Lung (tissue), 12 donors: Measurements from ENCODE around the gene SLIT1. TPM values are rescaled to one million over a fixed set of nuclear protein-coding genes. Genes with fewer than 3 reads are reported as not detected.

Source experiments
- ATAC-seq: fragments of 200-7000 bp; cut with Tn5 transposase; one replicate; pipeline ENCODE4 v1.9.1; 2020; ENCODE audit warnings: moderate number of reproducible peaks; ENCODE audit not compliant: insufficient read depth, low FRiP score
- DNase-seq, 3 donors: peaks; one replicate each; pipeline ENCODE4 v3.0.0-alpha.2; 2013 to 2017
- H3K27ac ChIP-seq, 2 donors: one replicate each; pipeline ENCODE4 v1.5.1; 2013; ENCODE audit warnings: mild to moderate bottlenecking in 2 of 2, moderate library complexity in 2 of 2, control low read depth in 1 of 2, inconsistent platforms in 1 of 2, low read depth in 1 of 2, low read length in 1 of 2
- H3K27me3 ChIP-seq, 3 donors: one replicate each; pipeline ENCODE4 v1.5.1; 2013; ENCODE audit warnings: low read length in 2 of 3; ENCODE audit not compliant: control insufficient read depth in 3 of 3, insufficient read depth in 3 of 3
- H3K36me3 ChIP-seq, 4 donors: one replicate each; pipeline ENCODE4 v1.5.1; 2013; ENCODE audit warnings: low read length in 4 of 4, mild to moderate bottlenecking in 1 of 4, moderate library complexity in 1 of 4; ENCODE audit not compliant: control insufficient read depth in 4 of 4, insufficient read depth in 4 of 4
- H3K4me1 ChIP-seq, 5 donors: one replicate each; pipeline ENCODE4 v1.5.1; 2013; ENCODE audit warnings: low read length in 5 of 5, mild to moderate bottlenecking in 2 of 5, moderate library complexity in 1 of 5; ENCODE audit not compliant: control insufficient read depth in 5 of 5, insufficient read depth in 5 of 5
- H3K4me3 ChIP-seq: one replicate; pipeline ENCODE4 v1.5.1; 2013; ENCODE audit warnings: mild to moderate bottlenecking, control low read depth, moderate library complexity
- H3K9ac ChIP-seq, 2 donors: one replicate each; pipeline ENCODE4 v1.5.1; 2013; ENCODE audit warnings: low read length in 2 of 2, control low read depth in 1 of 2; ENCODE audit not compliant: insufficient read depth in 1 of 2
- H3K9me3 ChIP-seq, 4 donors: one replicate each; pipeline ENCODE4 v1.5.1; 2013; ENCODE audit warnings: low read length in 3 of 4, mild to moderate bottlenecking in 1 of 4, moderate library complexity in 1 of 4; ENCODE audit not compliant: control insufficient read depth in 4 of 4, insufficient read depth in 3 of 4
- CTCF ChIP-seq: IDR thresholded peaks from 2 replicates; pipeline ENCODE4 v1.5.1; 2012; ENCODE audit warnings: mild to moderate bottlenecking; ENCODE audit errors: control extremely low read depth, extremely low read depth
- WGBS, 2 donors: extraction: QIAGEN DNeasy Blood & Tissue Kit; methylation state at CpG; one replicate each; pipeline ENCODE4 v1.1.7; 2013; 5-methylcytosine and 5-hydroxymethylcytosine counted together
- polyA plus RNA-seq, 2 donors: library from polyadenylated mRNA; stranded (reverse); fragments of 200-250 nt; gene quantifications; one replicate each; pipeline ENCODE4 v1.2.1, GENCODE V29; 2013
- total RNA-seq, 2 donors: library from RNA; depleted of rRNA in 1 of 2; stranded (reverse); fragments of >200 nt in 1 of 2; gene quantifications; one replicate each; pipeline ENCODE4 v1.2.1, GENCODE V29; 2014 to 2021
- donor health status: control.
- donor health status: control.
- donor health status: Bipolar disorder and iron deficiency.
- donor health status: healthy.
- donor health status: DM: yes; HTN: yes; CAD: no.

SLIT1 gene
- total and polyA plus RNA-seq, 4 donors, result 0.39 to 5.6 (median 0.57) TPM

GRCh38 chr10:97038688-97039087, 147.1 kb downstream of the SLIT1 start:
- Histone ChIP-seq H3K27me3 (no peaks in the 10 kb centered on the region), H3K9me3 (no peaks in the 10 kb centered on the region), H3K9ac (no peak overlapping the region), H3K4me1 (peaks cover 0 to 7% (median 5%) of the 10 kb centered on the region in 5 donors), H3K27ac (no peak overlapping the region), H3K36me3 (no peaks in the 10 kb centered on the region), H3K4me3 (no peak overlapping the region)
- no peak for DNase-seq
- 94 to 95% methylated on average over 7 of the region's 7 CpGs for WGBS, 2 donors
- TF ChIP-seq CTCF, result no peak
- no peak for ATAC-seq

GRCh38 chr10:97037365-97038361, 148.1 kb downstream of the SLIT1 start:
- H3K9ac ChIP-seq, result no peak overlapping the region
- H3K36me3 ChIP-seq, result no peaks in the 10 kb centered on the region
- H3K4me1 ChIP-seq, result peaks cover 0 to 7% (median 5%) of the 10 kb centered on the region in 5 donors
- H3K4me3 ChIP-seq, result no peak overlapping the region
- 14 to 22% methylated on average over 30 of the region's 30 CpGs for WGBS, 2 donors
- ATAC-seq (peak; percentile 87), DNase-seq (peak; percentile 86 to 89 (median 89))
- no peaks in the 10 kb centered on the region for H3K9me3 ChIP-seq
- H3K27ac ChIP-seq, result no peak overlapping the region
- peak; percentile 83 for TF ChIP-seq CTCF
- H3K27me3 ChIP-seq, result no peaks in the 10 kb centered on the region

- 89 to 95% methylated on average over 18 of the region's 18 CpGs for WGBS, 2 donors
- TF ChIP-seq CTCF, result no peak
- Histone ChIP-seq H3K27me3 (no peaks in the 10 kb centered on the region), H3K36me3 (no peaks in the 10 kb centered on the region), H3K4me1 (peaks cover 0 to 7% (median 5%) of the 10 kb centered on the region in 5 donors), H3K9ac (no peak overlapping the region), H3K4me3 (no peak overlapping the region), H3K27ac (no peak overlapping the region), H3K9me3 (no peaks in the 10 kb centered on the region)
- ATAC-seq (no peak), DNase-seq (no peak)
These were observed 150.6 kb downstream of the SLIT1 start for GRCh38 chr10:97034958-97035769.
